Cardiac fibroblast (primary cell): Measurements from ENCODE around the gene SIX5.
"Not testable (repeated sequence)": the region's sequence is repeated elsewhere in the genome, so short reads cannot be mapped to it uniquely, and the experiment has no call there.

Experiments used
- DNase-seq, 2 donors: peaks; one replicate each; pipeline versions ENCODE4 v3.0.0 to v3.0.0-alpha.2; 2010; ENCODE audit warnings: low read depth in 2 of 2
- H3K4me3 ChIP-seq, 2 donors: replicated peaks in 1 of 2; 1 replicate in 1 of 2; 2 replicates in 1 of 2; pipeline ENCODE4 v1.5.1; 2011; ENCODE audit warnings: low read depth in 2 of 2, low read length in 2 of 2, mild to moderate bottlenecking in 2 of 2, moderate library complexity in 1 of 2
- CTCF ChIP-seq: IDR thresholded peaks from one replicate; pipeline ENCODE4 v1.5.1; 2011; ENCODE audit warnings: low read depth, mild to moderate bottlenecking, low read length, inconsistent platforms

The SIX5 gene

DNA sequence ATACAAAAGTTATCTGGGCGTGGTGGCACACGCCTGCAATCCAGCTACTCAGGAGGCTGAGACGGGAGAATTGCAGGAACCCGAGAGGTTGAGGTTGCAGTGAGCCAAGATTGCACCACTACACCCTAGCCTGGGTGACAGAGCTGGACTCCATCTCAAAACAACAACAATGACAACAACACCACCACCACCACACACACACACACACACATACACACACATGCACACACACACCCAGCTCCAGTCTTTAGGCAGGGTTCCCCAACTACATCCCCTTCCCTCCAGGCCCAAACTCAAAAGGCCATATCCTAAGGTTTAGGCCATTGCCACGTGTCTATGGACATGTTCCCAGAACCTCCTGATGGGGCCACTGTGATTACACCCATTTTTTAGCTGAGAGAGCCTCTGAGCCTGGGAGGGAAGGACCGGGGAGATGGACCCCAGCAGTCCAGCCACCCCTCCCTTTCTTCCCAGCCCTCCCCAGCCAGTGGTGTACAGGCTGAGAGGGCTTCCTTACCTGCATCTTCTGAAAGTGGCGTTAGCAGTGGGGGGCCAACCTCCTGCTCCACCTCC lies 32.6 kb upstream of the SIX5 start:
- H3K4me3 ChIP-seq = no peak overlapping the region
- TF ChIP-seq CTCF = no peak
- DNase-seq = no peak

- TF ChIP-seq CTCF = no peak
- DNase-seq = peak; percentile 48 to 54
These were observed 31.1 kb upstream of the SIX5 start for GRCh38 chr19:45800070-45800553.

GRCh38 chr19:45799541-45799940 lies 30.5 kb upstream of the SIX5 start:
- not testable (repeated sequence) for DNase-seq, H3K4me3 ChIP-seq

More at GRCh38 chr19:45800070-45800553, 31.1 kb upstream of the SIX5 start:
- H3K4me3 ChIP-seq = no peak overlapping the region

GRCh38 chr19:45798995-45799517 lies 30.0 kb upstream of the SIX5 start:
- peak; percentile 80 to 90 for DNase-seq
- TF ChIP-seq CTCF = peak; percentile 85
- H3K4me3 ChIP-seq = no peak overlapping the region

DNA sequence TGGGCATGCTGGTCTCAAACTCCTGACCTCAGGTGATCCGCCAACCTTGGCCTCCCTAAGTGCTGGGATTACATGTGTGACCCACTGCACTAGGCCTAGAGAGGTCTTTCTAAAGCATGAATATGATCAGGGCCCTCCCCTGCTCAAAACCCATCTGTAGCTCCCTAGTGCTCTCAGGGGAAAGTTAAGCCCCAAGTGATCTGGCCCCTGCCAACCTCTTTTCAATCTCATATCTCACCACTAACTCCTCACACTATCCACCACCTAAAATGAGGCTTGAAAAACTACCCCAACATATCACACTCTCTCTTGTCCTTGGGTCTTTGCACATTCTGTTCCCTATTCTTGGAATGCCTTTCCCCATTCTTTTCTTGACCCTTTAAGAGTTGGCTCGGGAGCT lies 25.6 kb upstream of the SIX5 start:
- no peak for DNase-seq
- H3K4me3 ChIP-seq = no peak overlapping the region
- no peak for TF ChIP-seq CTCF

DNA sequence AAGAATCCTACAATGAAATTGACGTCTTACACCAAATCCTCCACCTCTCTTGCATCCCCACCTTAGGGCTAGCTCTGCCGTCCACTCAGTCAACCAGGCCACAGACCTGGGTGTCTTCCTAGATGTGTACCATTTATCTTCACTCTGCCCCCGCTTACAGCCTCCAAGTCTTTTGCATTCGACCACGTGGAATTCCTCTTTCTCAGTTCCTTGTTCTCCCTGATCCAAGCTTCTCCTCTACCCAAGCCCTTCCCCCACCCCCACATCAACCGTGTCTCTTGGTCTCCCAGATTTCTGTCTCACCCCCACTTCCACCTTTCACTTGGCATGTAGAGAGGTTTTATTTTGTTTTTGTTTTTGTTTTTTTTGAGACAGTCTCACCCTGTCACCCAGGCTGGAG lies 24.8 kb upstream of the SIX5 start:
- DNase-seq = no peak
- no peak for TF ChIP-seq CTCF
- H3K4me3 ChIP-seq = no peak overlapping the region

- DNase-seq = no peak
- no peak overlapping the region for H3K4me3 ChIP-seq
- TF ChIP-seq CTCF = no peak
These were observed 24.1 kb upstream of the SIX5 start for GRCh38 chr19:45793178-45793564.
